Cardiac muscle cell (in vitro differentiated cells and primary cell): Measurements from ENCODE around the gene RBM42. TPM values are rescaled to one million over a fixed set of nuclear protein-coding genes. Genes with fewer than 3 reads are reported as not detected.

Experiments used
- DNase-seq, 2 donors: peaks; one replicate each; pipeline versions ENCODE4 v3.0.0 to v3.0.0-alpha.2; 2010 to 2017; ENCODE audit warnings: low read depth in 1 of 2, low spot score in 1 of 2
- H3K27ac ChIP-seq: fragments of 200-600 bp; sonication (generic); 2 replicates; pipeline ENCODE4 v1.5.1; 2016
- H3K27me3 ChIP-seq: fragments of 200-600 bp; sonication (generic); 2 replicates; pipeline ENCODE4 v1.6.0; 2016; ENCODE audit warnings: control low read depth
- H3K36me3 ChIP-seq: fragments of 200-600 bp; sonication (generic); 2 replicates; pipeline ENCODE4 v1.5.1; 2016; ENCODE audit warnings: control low read depth
- H3K4me1 ChIP-seq: fragments of 200-600 bp; sonication (generic); 2 replicates; pipeline ENCODE4 v1.8.1; 2017; ENCODE audit warnings: low read depth, mild to moderate bottlenecking, mixed run types
- H3K4me3 ChIP-seq: fragments of 200-600 bp; sonication (generic); 2 replicates; pipeline ENCODE4 v1.5.1; 2016; ENCODE audit warnings: mild to moderate bottlenecking
- H3K9me3 ChIP-seq: fragments of 200-600 bp; sonication (generic); 2 replicates; pipeline ENCODE4 v1.5.1; 2017; ENCODE audit warnings: low read depth, mild to moderate bottlenecking, control low read depth
- CTCF ChIP-seq: IDR thresholded peaks from 2 replicates; pipeline ENCODE4 v1.5.1; 2012; ENCODE audit warnings: low read depth, mild to moderate bottlenecking, low read length
- polyA plus RNA-seq: library from polyadenylated mRNA; unstranded; fragments of >200 nt; fragmentation: Nextera tagmentation; extraction: Ambion mirVana; gene quantifications from 2 replicates; pipeline ENCODE4 v1.2.1, GENCODE V29; 2016
- total RNA-seq: library from RNA; depleted of rRNA; stranded (reverse); fragments of >200 nt; gene quantifications from 2 replicates; pipeline ENCODE4 v1.2.3, GENCODE V29; 2016

Gene RBM42
- 128 and 146 TPM in 2 replicates for total RNA-seq
- polyA plus RNA-seq: 161 and 170 TPM in 2 replicates

- Histone ChIP-seq H3K9me3 (no peaks in the 10 kb centered on the region), H3K27ac (peak within 1 kb of the TSS; percentile 78), H3K27me3 (no peaks in the 10 kb centered on the region), H3K36me3 (peaks cover 12% of the 10 kb centered on the region), H3K4me3 (peak within 1 kb of the TSS; percentile 66), H3K4me1 (peaks cover 4% of the 10 kb centered on the region)
- no peak for TF ChIP-seq CTCF
- peak; percentile 98 to 99 for DNase-seq
These were observed at the start of gene RBM42 for GRCh38 chr19:35628565-35629331. Gene RBM42 (plus strand): TSS chr19:35629036. CDS start chr19:35629154, 118 bp downstream.

GRCh38 chr19:35582760-35583159 is 46.1 kb upstream of the RBM42 start:
- no peaks in the 10 kb centered on the region for H3K9me3 ChIP-seq
- H3K27ac ChIP-seq: no peak overlapping the region
- no peak for TF ChIP-seq CTCF
- H3K36me3 ChIP-seq: no peaks in the 10 kb centered on the region
- peaks cover 6% of the 10 kb centered on the region for H3K27me3 ChIP-seq
- H3K4me3 ChIP-seq: no peak overlapping the region
- no peaks in the 10 kb centered on the region for H3K4me1 ChIP-seq
- no peak for DNase-seq

- Histone ChIP-seq H3K4me3 (no peak within 1 kb of the TSS), H3K27ac (no peak within 1 kb of the TSS), H3K9me3 (no peaks in the 10 kb centered on the region), H3K4me1 (no peaks in the 10 kb centered on the region), H3K36me3 (no peaks in the 10 kb centered on the region), H3K27me3 (peaks cover 6% of the 10 kb centered on the region)
- no peak for TF ChIP-seq CTCF
- no peak for DNase-seq
These were observed 43.0 kb upstream of the RBM42 start, which contains the start of gene PMIS2 for GRCh38 chr19:35585848-35586247. Gene PMIS2 (plus strand): TSS chr19:35586173. CDS start chr19:35586260, 87 bp downstream.

GRCh38 chr19:35587321-35587720 is 41.5 kb upstream of the RBM42 start:
- peak in 1 of 2 donors; percentile 62 for DNase-seq
- H3K9me3 ChIP-seq: no peaks in the 10 kb centered on the region
- H3K4me1 ChIP-seq: no peaks in the 10 kb centered on the region
- no peak overlapping the region for H3K4me3 ChIP-seq
- no peaks in the 10 kb centered on the region for H3K36me3 ChIP-seq
- no peak for TF ChIP-seq CTCF
- H3K27ac ChIP-seq: no peak overlapping the region
- peaks cover 6% of the 10 kb centered on the region for H3K27me3 ChIP-seq

- H3K27me3 ChIP-seq: no peaks in the 10 kb centered on the region
- H3K4me1 ChIP-seq: no peaks in the 10 kb centered on the region
- no peaks in the 10 kb centered on the region for H3K36me3 ChIP-seq
- H3K27ac ChIP-seq: no peak overlapping the region
- H3K4me3 ChIP-seq: no peak overlapping the region
- DNase-seq: no peak
- TF ChIP-seq CTCF: no peak
- no peaks in the 10 kb centered on the region for H3K9me3 ChIP-seq
These were observed 38.0 kb upstream of the RBM42 start for GRCh38 chr19:35590875-35591274.
